Endothelial cell (in vitro differentiated cells): ENCODE measurements around the gene FGR. TPM values are rescaled to one million over a fixed set of nuclear protein-coding genes. Genes with fewer than 3 reads are reported as not detected.
A peak's percentile ranks its signal among the peaks of the same experiment; 100 is the strongest.

Source experiments
- DNase-seq: peaks from one replicate; pipeline ENCODE4 v3.0.0; 2021; ENCODE audit warnings: low spot score
- H3K27ac Mint-ChIP-seq: one replicate; pipeline ENCODE4 v1.8.0; 2021; ENCODE audit warnings: mixed read lengths, inconsistent platforms; ENCODE audit not compliant: unreplicated experiment
- H3K27me3 Mint-ChIP-seq: one replicate; pipeline ENCODE4 v1.8.0; 2021; ENCODE audit warnings: mild to moderate bottlenecking, moderate library complexity, mixed read lengths, inconsistent platforms; ENCODE audit not compliant: unreplicated experiment
- H3K36me3 Mint-ChIP-seq: one replicate; pipeline ENCODE4 v1.8.0; 2021; ENCODE audit warnings: mild to moderate bottlenecking, low read depth, mixed read lengths, inconsistent platforms; ENCODE audit not compliant: unreplicated experiment
- H3K4me1 Mint-ChIP-seq: one replicate; pipeline ENCODE4 v1.8.0; 2021; ENCODE audit warnings: mild to moderate bottlenecking, mixed read lengths, inconsistent platforms; ENCODE audit not compliant: unreplicated experiment
- H3K4me3 Mint-ChIP-seq: one replicate; pipeline ENCODE4 v1.8.0; 2021; ENCODE audit warnings: mild to moderate bottlenecking, mixed read lengths, inconsistent platforms; ENCODE audit not compliant: unreplicated experiment
- H3K9me3 Mint-ChIP-seq: one replicate; pipeline ENCODE4 v1.8.0; 2021; ENCODE audit warnings: mixed read lengths, inconsistent platforms; ENCODE audit not compliant: unreplicated experiment
- CTCF ChIP-seq: fragments of 200-600 bp; sonication (generic); IDR thresholded peaks from one replicate; pipeline ENCODE4 v1.5.0; 2021; ENCODE audit warnings: antibody characterized with exemption; ENCODE audit not compliant: unreplicated experiment
- total RNA-seq: library from RNA; stranded (reverse); fragmentation: NEBNext Ultra II Directional; extraction: Animal tissue kit (Norgen Biotek cat#: 25700); gene quantifications from one replicate; pipeline ENCODE4 v1.2.1, GENCODE V29; 2021; ENCODE audit not compliant: unreplicated experiment

FGR gene
- total RNA-seq, 1 donor from 2014 or later: 0.46 TPM

GRCh38 chr1:27585684-27586083, 49.3 kb downstream of the FGR start:
- no peaks in the 10 kb centered on the region for H3K4me1 Mint-ChIP-seq
- H3K4me3 Mint-ChIP-seq: no peak overlapping the region
- no peak for TF ChIP-seq CTCF
- H3K9me3 Mint-ChIP-seq: no peaks in the 10 kb centered on the region
- H3K27ac Mint-ChIP-seq: no peak overlapping the region
- H3K27me3 Mint-ChIP-seq: peaks cover 3% of the 10 kb centered on the region
- no peak for DNase-seq
- H3K36me3 Mint-ChIP-seq: peaks cover 5% of the 10 kb centered on the region

DNA sequence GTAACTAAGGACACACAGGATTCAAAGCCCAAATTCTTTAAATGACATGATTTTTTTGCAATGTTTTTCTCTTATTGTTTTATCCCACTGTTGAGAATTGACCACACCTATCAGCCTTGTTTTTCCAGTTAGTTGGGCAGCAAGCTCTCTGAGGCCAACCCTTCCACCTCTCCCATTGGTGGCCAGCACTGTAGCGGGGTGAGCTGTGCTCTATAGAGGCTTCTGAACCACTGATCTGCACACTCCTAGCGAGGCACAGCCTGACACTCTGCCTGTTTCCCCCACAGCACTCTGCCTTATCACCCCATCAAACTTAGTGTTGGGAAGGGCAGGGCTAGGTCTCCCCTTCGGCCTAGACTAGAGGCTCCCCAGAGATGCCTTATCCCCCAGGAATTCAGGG, 50.5 kb downstream of the FGR start:
- TF ChIP-seq CTCF: no peak
- Mint-ChIP-seq H3K9me3 (no peaks in the 10 kb centered on the region), H3K27ac (peak overlapping the region; percentile 33), H3K36me3 (peaks cover 9% of the 10 kb centered on the region), H3K4me3 (no peak overlapping the region), H3K27me3 (peaks cover 3% of the 10 kb centered on the region), H3K4me1 (no peaks in the 10 kb centered on the region)
- no peak for DNase-seq

- Mint-ChIP-seq H3K4me3 (no peak overlapping the region), H3K27me3 (peaks cover 5% of the 10 kb centered on the region), H3K4me1 (no peaks in the 10 kb centered on the region), H3K36me3 (peaks cover 9% of the 10 kb centered on the region), H3K27ac (no peak overlapping the region), H3K9me3 (no peaks in the 10 kb centered on the region)
- no peak for DNase-seq
- no peak for TF ChIP-seq CTCF
Observed at GRCh38 chr1:27583479-27583878, 51.5 kb downstream of the FGR start.

GRCh38 chr1:27581823-27582243, 53.2 kb downstream of the FGR start:
- Mint-ChIP-seq H3K9me3 (no peaks in the 10 kb centered on the region), H3K27me3 (peaks cover 5% of the 10 kb centered on the region), H3K4me1 (peaks cover 4% of the 10 kb centered on the region), H3K27ac (no peak overlapping the region), H3K4me3 (no peak overlapping the region), H3K36me3 (peaks cover 9% of the 10 kb centered on the region)
- no peak for TF ChIP-seq CTCF
- no peak for DNase-seq

DNA sequence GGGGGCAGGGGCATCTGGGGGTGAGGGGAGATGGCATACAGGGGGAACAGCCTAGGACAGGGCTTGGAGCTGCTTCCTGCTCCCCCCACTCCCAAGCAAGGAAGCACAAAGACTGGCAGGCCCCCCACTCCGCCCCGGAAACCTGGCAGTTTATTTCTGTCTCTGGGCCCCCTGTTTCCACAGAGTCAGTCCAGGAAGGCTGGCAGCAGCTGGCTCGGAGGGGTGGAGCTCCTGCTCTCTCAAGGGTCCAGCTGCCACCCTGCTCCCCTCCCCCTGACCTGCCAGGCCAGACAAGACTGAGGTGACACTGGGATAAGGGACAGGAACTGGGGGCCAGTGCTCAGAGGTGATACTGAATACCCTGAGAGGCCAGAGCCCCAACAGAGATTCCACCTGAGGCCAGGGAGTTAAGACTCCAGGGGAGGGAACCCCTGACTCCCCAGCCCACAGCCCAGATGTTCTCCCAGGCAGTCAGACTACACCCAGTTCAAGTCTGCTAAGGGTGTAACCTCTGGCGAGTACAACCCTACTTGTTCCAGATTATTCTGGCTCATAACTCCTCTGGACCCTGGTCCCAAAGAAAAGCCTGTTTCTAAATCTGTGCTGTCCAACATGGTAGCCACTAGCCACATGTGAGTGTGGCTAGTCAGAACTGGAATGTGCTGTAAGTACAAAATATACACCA, 57.3 kb downstream of the FGR start:
- H3K27me3 Mint-ChIP-seq: peaks cover 10% of the 10 kb centered on the region
- TF ChIP-seq CTCF: no peak
- H3K36me3 Mint-ChIP-seq: peaks cover 12% of the 10 kb centered on the region
- H3K4me1 Mint-ChIP-seq: peaks cover 27% of the 10 kb centered on the region
- no peaks in the 10 kb centered on the region for H3K9me3 Mint-ChIP-seq
- no peak overlapping the region for H3K4me3 Mint-ChIP-seq
- no peak for DNase-seq
- no peak overlapping the region for H3K27ac Mint-ChIP-seq
